ENCODE data around the gene NOSTRIN.

The NOSTRIN gene

GRCh38 chr2:168830958-168831357 is 28.5 kb downstream of the NOSTRIN start:
- H3F3A ChIP-seq (ENCODE audit: insufficient read depth) = no peaks in the 10 kb centered on the region
- TF ChIP-seq CTCF (IDR thresholded peaks at IDR 0.05; ENCODE audit: insufficient read depth, low read length, poor library complexity, severe bottlenecking) = no peak
- no peak for TF ChIP-seq EZH2phosphoT487 (conservative IDR thresholded peaks at IDR 0.05; ENCODE audit: low read length)
- H2AFZ ChIP-seq (ENCODE audit: low read depth, low read length, severe bottlenecking) = no peak overlapping the region
- no peak overlapping the region for H3K4me3 ChIP-seq (ENCODE audit: insufficient read depth, low read length, poor library complexity, severe bottlenecking)
- H3K36me3 ChIP-seq (ENCODE audit: low read length) = no peaks in the 10 kb centered on the region
- H3K9me3 ChIP-seq (ENCODE audit: insufficient read depth, low read length) = no peaks in the 10 kb centered on the region
- H3K27me3 ChIP-seq (ENCODE audit: low read length) = no peaks in the 10 kb centered on the region
- H3K79me2 ChIP-seq (ENCODE audit: insufficient read depth, low read length) = no peaks in the 10 kb centered on the region
- H3K27ac ChIP-seq (ENCODE audit: low read depth, low read length) = no peak overlapping the region
- no peaks in the 10 kb centered on the region for H3K9me2 ChIP-seq (replicated peaks; ENCODE audit: insufficient read depth, low read length)
- no peak overlapping the region for H3K4me2 ChIP-seq (ENCODE audit: low read depth, low read length, poor library complexity, severe bottlenecking)
- H4K20me1 ChIP-seq (ENCODE audit: low read depth, low read length) = no peaks in the 10 kb centered on the region
- no peak overlapping the region for H3K9ac ChIP-seq (ENCODE audit: low read length)

- Histone ChIP-seq H3K27ac (ENCODE audit: low read depth, low read length) (no peak overlapping the region), H3K4me3 (ENCODE audit: insufficient read depth, low read length, poor library complexity, severe bottlenecking) (no peak overlapping the region), H3K4me2 (ENCODE audit: low read depth, low read length, poor library complexity, severe bottlenecking) (no peak overlapping the region), H3K9me3 (ENCODE audit: insufficient read depth, low read length) (no peaks in the 10 kb centered on the region), H4K20me1 (ENCODE audit: low read depth, low read length) (no peaks in the 10 kb centered on the region), H3F3A (ENCODE audit: insufficient read depth) (no peaks in the 10 kb centered on the region), H2AFZ (ENCODE audit: low read depth, low read length, severe bottlenecking) (no peak overlapping the region), H3K9ac (ENCODE audit: low read length) (no peak overlapping the region), H3K79me2 (ENCODE audit: insufficient read depth, low read length) (no peaks in the 10 kb centered on the region), H3K9me2 (replicated peaks; ENCODE audit: insufficient read depth, low read length) (no peaks in the 10 kb centered on the region), H3K36me3 (ENCODE audit: low read length) (no peaks in the 10 kb centered on the region), H3K27me3 (ENCODE audit: low read length) (no peaks in the 10 kb centered on the region)
- TF ChIP-seq CTCF (IDR thresholded peaks at IDR 0.05; ENCODE audit: insufficient read depth, low read length, poor library complexity, severe bottlenecking) = no peak
- no peak for TF ChIP-seq EZH2phosphoT487 (conservative IDR thresholded peaks at IDR 0.05; ENCODE audit: low read length)
Observed at GRCh38 chr2:168831662-168832061, 29.2 kb downstream of the NOSTRIN start.

GRCh38 chr2:168835969-168836368 is 33.5 kb downstream of the NOSTRIN start:
- Histone ChIP-seq H3F3A (ENCODE audit: insufficient read depth) (no peaks in the 10 kb centered on the region), H4K20me1 (ENCODE audit: low read depth, low read length) (no peaks in the 10 kb centered on the region), H2AFZ (ENCODE audit: low read depth, low read length, severe bottlenecking) (no peak overlapping the region), H3K79me2 (ENCODE audit: insufficient read depth, low read length) (no peaks in the 10 kb centered on the region), H3K9me3 (ENCODE audit: insufficient read depth, low read length) (no peaks in the 10 kb centered on the region), H3K9me2 (replicated peaks; ENCODE audit: insufficient read depth, low read length) (no peaks in the 10 kb centered on the region), H3K27me3 (ENCODE audit: low read length) (no peaks in the 10 kb centered on the region), H3K9ac (ENCODE audit: low read length) (no peak overlapping the region), H3K27ac (ENCODE audit: low read depth, low read length) (no peak overlapping the region), H3K4me2 (ENCODE audit: low read depth, low read length, poor library complexity, severe bottlenecking) (no peak overlapping the region), H3K4me3 (ENCODE audit: insufficient read depth, low read length, poor library complexity, severe bottlenecking) (no peak overlapping the region), H3K36me3 (ENCODE audit: low read length) (no peaks in the 10 kb centered on the region)
- TF ChIP-seq CTCF (IDR thresholded peaks at IDR 0.05; ENCODE audit: insufficient read depth, low read length, poor library complexity, severe bottlenecking) (no peak), EZH2phosphoT487 (conservative IDR thresholded peaks at IDR 0.05; ENCODE audit: low read length) (no peak)

Data from SU-DHL-6 (cell line).